HuH-7 (cell line): ENCODE results near the gene ZNF541.

Source experiments
- DNase-seq: peaks from one replicate; pipeline ENCODE4 v3.0.0; 2011; ENCODE audit warnings: low spot score

The ZNF541 gene, protein sequence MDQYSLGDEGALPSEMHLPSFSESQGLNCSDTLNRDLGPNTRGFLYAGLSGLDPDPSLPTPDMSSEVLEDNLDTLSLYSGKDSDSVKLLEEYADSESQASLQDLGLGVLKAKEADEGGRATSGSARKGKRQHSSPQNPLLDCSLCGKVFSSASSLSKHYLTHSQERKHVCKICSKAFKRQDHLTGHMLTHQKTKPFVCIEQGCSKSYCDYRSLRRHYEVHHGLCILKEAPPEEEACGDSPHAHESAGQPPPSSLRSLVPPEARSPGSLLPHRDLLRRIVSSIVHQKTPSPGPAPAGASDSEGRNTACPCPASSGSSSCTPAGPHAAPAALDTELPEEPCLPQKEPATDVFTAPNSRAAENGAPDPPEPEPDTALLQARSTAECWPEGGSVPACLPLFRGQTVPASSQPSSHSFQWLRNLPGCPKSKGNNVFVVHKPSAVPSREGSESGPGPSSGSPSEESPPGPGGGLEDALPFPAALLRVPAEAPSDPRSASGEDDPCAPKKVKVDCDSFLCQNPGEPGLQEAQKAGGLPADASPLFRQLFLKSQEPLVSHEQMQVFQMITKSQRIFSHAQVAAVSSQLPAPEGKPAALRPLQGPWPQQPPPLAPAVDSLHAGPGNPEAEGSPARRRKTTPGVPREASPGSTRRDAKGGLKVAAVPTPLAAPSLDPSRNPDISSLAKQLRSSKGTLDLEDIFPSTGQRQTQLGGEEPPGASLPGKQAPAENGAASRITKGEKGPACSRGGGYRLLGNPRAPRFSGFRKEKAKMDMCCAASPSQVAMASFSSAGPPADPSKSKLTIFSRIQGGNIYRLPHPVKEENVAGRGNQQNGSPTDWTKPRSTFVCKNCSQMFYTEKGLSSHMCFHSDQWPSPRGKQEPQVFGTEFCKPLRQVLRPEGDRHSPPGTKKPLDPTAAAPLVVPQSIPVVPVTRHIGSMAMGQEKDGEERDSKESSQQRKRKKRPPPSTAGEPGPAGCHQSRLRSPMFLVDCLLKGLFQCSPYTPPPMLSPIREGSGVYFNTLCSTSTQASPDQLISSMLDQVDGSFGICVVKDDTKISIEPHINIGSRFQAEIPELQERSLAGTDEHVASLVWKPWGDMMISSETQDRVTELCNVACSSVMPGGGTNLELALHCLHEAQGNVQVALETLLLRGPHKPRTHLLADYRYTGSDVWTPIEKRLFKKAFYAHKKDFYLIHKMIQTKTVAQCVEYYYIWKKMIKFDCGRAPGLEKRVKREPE (N-terminal part only)

DNA sequence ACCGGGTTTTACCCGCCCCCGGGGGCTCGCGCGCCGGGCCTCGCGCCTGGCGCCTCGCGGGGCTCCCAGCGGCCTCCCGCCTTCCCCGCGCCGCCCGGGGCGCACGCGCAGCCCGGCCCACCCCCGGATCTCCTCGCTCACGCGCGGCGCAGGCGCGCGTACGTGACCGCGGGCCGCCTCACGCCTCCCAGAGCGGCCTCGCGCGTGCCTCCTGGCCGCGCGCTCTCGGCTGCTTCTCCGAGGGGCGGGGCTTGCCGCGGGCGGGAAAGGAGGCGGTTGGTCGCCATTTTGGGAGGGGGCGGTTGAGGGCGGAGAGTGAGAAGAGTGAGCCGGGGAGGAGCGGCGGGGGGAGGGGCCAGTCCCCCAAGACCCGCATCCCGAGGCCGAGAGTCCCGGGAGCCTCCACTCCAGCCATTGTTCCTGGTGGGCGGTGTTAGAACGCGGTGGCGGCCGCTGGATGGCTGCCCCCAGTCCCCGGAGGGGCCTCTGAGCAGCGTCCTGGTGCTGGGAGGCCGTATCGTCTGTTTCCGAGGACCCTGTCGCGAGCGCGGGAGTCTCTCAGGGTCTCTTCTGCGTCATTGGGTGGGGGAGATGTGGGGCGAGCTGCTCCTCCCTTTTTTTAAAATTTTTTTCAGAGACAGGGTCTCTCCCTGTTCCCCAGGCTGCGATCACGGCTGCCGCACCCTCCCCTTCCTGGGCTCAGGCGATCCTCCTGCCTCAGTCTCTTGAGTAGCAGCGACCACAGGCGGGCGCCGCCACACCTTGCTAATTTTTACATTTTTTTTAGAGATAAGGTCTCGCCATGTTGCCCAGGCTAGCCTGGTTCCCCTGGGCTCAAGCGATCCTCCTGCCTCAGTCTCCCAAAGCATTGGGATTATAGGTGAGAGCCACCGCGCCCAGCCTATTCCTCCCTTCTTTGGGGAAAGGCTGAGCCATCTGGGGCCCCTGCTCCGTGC, at the start of gene ZNF541:
TSS of gene ZNF541 (minus strand) at position 78 of the 956 bp plus-strand sequence. CDS start 17,292 bp downstream, outside the sequence.
- no peak for DNase-seq

DNA sequence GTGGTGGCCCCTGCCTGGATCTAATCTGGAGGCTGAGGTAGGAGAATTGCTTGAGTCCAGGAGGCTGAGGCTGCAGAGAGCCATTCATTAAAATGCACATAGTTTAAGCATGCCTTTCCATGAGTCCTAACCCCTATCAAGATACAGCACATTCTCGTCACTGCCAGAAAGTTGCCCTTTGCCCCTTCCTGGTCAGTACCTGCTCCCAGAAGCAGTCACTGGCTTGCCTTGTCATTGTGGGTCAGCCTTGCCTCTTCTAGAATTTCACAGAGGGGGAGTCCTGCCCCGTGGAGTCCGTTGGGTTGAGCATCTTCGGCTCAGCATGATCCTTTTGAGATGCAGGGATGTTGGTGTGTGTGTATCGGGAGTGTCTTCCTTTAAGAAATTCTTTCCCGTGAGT, 46.8 kb upstream of the ZNF541 start:
- no peak for DNase-seq

GRCh38 chr19:47618771-47619170, 45.8 kb upstream of the ZNF541 start:
- DNase-seq = no peak

GRCh38 chr19:47615714-47616113, 42.8 kb upstream of the ZNF541 start:
- DNase-seq = no peak

DNA sequence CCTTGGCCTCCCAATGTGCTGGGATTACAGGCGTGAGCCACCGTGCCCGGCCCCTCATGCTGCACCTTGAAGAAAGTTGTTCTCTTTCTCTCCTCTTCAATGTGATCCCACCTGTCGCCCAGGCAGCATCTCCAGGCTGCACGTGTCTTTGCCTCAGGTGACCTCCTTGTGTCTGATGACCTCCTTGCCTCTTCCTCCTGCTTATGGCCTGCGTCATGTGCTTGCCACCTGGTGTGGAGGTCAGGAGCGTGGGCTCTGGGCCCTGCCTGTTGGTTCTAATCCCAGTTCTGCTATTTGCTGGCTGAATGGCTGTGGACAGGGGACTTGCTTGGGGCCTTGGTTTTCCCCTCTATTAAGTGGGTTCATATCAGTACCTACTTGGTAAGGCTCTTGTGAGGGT, 42.3 kb upstream of the ZNF541 start:
- no peak for DNase-seq

DNA sequence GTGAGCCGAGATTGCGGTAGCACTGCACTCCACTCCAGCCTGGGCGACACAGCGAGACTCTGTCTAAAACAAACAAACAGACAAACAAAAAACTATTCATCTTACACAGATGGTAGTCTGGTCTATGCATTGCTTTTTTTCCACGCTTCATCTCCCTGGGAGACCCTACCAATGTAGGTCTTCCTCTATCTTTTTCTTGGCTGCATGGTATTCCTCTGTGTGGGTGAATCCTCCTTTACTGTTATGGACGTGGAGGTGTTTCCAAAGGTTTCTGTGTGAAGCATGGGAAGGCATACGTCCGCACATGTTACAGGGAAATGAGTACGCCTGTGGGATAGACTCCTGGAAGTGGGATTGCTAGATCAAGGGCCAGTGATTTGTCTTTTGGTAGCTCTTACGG, 41.6 kb upstream of the ZNF541 start:
- DNase-seq = no peak

GRCh38 chr19:47614021-47614295, 41.0 kb upstream of the ZNF541 start:
- no peak for DNase-seq

DNA sequence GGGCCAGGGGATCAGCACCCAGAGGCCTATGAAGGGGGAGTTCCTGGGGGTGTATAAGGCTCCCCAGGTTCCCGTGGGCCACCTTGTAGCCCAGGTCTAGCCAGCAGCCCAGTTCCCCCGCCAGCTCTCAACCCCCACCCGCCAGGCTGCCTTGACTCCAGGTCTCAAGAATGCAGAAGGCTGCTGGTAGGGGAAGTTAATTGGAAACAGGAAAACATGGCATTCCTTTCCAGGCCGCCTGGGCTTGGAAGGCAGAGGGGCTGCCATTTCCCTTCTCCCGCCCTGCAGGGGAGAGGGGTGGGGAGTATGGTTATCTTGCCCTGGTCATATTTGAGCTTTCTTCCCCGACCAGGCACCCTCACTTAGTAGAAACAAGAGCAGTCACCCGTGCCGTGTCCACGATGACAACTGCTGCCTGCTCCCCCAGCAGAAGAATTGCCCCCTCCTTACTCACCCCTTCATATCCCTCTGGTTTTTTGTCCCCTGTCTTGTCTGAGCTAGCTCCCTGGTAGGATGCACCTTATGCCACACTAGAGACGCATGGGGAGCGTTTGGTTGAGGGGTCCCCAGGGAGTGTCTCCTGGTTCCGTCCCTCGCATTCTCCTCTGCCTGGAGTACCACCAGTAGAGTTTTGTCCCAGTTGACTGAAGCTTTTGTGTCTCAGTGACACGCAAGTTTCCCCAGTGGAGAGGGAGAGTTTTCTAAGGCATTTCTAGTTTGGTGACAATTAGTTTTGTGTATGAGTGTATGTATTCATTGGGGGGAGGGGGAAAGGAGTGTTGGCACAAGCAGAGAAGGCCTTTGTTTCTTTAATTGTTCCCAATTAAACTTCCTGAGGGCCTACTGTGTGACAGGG, 40.4 kb upstream of the ZNF541 start:
- no peak for DNase-seq

DNA sequence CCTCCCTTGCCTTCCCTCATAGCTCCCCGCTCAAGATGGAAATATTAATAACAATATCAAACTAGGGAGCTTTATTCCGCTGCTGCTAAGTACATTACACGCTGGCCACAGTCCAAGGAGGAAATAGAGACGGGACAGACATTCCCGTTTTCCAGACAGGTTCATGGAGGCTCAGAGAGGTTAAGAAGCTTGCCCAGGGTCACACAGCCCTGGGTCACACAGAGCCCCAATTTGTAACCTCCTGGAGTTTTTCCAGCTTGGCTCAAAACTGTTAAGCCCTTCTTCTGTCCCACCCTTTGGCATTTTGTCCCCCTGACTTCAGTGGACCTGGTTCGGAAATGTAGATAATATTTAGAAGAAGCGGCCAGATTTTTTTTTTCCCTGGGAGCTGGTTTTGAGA, 38.0 kb upstream of the ZNF541 start:
- DNase-seq = no peak

DNA sequence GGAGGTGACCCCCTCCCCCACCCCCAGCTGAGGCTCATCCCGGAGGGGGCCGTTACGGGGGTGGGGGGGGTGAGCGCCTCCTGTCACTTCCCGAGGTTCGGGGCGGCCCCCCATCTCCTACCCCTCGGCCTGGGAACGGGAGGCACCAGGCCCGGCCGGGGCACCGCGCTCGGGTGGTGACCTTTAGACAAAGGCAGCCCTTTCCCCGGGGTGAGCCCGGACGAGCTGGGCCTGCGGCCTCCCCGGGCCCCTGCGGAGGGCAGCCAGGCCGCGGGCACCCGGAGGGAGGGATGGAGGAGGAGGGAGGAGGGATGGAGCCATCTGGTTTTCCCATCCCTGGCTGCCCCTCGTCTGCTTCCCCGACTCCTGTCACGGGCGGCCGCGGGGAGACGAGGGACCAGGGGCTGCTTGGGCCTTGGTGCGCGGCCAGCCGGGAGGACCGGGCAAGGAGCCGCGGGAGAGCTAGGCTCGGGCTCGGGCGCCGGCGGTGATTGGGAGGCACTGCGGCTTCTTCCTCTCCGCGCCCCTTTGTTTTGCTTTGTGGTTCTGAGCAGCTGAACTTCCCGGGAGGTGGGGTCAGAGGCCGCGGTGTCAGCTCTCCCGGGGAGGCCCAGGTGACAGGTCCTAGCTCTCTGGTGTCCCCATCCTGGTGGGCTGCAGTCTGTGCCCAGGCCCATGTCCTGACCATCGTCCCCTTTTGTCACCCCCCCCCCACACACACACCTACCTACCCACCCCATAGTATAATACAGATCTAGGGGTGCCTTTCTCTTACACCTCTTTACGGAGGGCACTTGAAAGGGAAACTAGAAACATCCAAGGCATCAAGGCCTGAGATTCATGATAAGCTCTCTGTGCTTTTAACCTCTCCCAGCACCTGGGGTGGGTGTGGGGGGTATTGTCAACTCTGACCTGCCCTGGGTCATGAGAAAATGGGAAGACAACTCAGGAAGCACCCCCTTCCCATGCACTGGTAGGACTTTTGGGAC, 37.3 kb upstream of the ZNF541 start:
- DNase-seq = no peak

DNA sequence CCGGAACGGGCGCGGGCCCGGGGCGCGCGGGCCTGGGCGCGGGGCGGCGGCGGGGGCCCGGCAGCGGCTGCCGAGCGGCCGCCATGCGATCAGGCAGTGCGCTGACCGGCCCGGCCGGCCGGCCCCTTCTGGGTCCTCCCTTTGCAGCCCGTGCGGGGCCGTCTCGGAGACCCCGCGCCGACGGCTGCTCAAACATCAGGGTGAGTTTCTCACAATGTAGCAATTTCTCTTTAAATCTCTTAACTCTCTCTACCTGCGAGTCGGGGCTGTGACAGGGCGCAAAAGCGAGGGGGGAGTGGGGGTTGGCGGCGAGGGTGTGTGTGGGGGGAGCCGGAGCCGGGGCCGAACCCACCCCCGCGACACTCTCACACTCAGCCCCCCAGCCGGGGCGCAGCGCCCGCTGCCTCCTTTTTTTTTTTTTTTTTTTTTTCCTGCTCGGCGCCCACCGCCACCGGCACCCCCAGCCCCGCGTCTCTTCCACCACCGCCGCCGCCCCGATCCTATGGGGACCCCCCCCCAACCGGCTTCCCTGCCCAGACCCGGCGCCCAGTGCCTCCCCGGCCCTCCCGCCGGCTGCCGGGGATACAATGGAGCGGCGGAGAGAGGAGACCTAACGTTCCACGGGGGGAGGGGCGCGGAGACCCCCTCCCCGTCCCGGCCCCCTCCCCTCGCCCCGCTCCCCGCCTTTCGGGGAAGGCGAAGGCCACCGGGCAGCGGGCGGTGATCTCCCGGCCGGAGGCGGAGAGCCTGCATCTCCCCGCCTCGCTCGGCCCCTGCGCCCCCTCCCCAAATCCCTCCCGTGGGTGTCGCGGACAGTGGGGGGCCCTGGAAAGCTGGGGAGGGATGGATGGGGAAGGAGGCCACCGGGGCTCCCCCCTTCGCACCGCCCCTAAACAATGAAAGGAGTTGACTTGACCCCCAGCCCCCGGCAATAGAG, 36.3 kb upstream of the ZNF541 start, which contains the start of gene BICRA:
TSS of gene BICRA (plus strand) at position 166 of the 937 bp plus-strand sequence. CDS start 64,441 bp downstream, outside the sequence.
- peak; percentile 82 for DNase-seq

- DNase-seq = peak; percentile 92
Measured at GRCh38 chr19:47608074-47608918, 35.3 kb upstream of the ZNF541 start.

DNA sequence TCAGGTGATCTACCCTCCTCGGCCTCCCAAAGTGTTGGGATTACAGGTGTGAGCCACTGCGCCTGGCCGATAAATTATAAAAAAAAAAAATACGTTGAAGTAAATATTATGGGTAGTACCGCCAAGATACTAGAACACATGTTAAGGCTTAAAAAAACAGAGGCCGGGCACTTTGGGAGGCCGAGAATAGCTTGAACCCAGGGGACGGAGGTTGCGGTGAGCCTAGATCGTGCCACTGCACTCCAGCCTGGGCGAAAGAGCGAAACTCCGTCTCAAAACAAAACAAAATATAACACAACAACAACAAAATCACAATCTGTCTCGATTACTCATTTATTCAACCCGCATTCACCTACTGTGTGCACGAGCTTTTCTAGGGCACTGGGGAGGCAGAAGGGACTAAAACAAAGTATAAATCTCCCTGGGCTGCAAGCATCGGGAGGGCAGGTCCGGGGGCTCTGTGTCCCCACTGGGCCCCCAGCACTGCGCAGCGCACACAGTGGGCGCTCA, 34.7 kb upstream of the ZNF541 start:
- no peak for DNase-seq

DNA sequence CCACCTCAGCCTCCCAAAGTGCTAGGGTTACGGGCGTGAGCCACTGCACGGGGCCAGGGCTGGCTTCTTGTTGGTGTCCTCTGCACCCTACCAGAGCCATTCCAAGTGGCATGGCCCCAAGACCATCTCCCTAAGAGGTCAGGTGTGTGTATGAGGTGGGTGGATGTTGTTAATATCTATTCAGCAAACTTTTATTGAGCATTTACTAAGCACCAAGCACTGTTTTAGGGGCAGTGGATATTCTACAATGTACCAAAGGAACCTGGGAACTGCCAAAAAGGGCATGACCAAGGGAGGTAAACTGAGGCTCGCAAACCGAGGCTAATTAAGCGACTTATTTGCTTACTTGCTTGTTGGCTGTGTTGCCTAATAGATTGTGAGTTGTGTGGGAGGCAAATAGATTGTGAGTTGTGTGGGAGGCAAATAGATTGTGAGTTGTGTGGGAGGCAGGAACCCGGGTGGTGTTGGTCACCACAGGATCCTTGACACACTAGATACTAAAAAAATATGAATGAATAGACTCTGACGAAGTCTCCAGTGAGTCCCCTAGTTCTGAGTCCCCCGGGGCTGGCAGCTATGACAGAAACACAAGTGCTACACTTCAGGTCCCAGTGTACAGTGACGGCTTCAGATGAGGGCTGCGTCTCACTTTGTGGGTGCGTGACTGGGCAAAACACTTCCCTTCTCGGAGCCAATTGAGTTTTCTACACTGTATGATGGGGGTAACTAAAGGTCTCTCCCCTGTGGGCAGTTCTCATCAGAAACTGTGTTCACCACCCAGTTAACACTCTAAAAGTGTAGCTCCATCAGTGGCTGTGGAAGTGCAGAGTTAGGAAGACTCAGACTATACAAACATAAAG, 31.0 kb upstream of the ZNF541 start:
- DNase-seq = no peak

DNA sequence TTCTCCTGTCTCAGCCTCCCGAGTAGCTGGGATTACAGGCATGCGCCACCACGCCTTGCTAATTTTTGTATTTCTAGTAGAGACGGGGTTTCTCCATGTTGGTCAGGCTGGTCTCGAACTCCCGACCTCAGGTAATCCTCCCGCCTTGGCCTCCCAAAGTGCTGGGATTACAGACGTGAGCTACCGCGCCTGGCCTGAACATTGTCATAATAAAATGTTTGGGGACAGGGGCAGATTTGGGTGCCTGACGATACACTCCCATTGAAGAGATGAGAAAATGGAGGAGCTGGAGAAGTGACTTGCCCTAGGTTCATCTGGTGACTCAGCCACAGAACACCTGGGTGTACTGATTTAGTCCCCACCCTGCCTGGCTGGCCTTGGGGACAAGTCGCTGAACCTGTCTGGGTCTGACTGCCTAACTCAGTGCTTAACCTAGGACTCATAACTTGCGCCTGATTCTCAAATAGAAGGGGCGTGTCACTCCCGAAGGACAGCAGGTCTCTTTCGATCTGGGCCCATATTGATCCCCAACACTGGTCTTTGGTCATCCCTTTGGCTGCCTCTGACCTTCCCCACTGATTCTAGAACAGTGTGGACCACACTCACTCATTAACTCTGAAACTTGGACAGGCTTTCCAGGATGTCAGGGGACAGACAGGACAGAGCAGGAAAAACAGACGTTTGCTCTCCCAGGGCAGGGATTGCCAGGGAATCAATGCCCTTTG, 28.4 kb upstream of the ZNF541 start:
- DNase-seq = no peak
